Astrocyte of the cerebellum (primary cell): ENCODE measurements around the gene LRRC70.

Experiments
- DNase-seq: peaks from one replicate; pipeline ENCODE4 v3.0.0-alpha.2; 2011; ENCODE audit warnings: low read depth
- H3K4me3 ChIP-seq: 2 replicates; pipeline ENCODE4 v1.5.1; 2011; ENCODE audit warnings: mild to moderate bottlenecking, low read depth, low read length, moderate library complexity
- in situ Hi-C: cut with HindIII; loops from 2 replicates; pipeline ENCODE4 v1.10.0; 2017; ENCODE audit warnings: low sequenced_read_pairs
- TF ChIP-seq, protein P1 (sequence below): IDR thresholded peaks from 2 replicates; pipeline ENCODE4 v1.5.1; 2012; ENCODE audit warnings: low read length, low read depth, moderate library complexity, mild to moderate bottlenecking; ENCODE audit errors: missing control alignments

Gene LRRC70

DNA sequence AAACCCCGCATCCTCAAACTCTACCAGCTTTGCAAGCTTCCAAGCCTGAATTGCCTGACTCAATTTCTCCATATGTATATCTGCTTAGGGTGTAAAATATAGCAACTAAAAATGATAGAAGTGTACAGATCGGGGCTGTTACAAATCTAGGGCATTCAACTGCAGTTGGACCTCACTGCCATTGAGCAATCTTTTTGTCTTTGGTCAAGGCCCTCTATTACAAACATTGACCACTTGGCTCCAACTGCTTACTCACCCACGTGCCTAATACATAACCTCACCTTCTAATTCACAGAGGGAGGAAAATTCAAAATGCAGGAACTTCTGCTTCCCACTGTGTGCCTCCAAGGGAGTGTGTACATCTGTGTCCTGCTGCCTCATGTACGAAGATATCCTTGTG lies 10.0 kb downstream of the LRRC70 start:
- H3K4me3 ChIP-seq = no peak overlapping the region
- DNase-seq = no peak
- TF ChIP-seq, protein P1, sequence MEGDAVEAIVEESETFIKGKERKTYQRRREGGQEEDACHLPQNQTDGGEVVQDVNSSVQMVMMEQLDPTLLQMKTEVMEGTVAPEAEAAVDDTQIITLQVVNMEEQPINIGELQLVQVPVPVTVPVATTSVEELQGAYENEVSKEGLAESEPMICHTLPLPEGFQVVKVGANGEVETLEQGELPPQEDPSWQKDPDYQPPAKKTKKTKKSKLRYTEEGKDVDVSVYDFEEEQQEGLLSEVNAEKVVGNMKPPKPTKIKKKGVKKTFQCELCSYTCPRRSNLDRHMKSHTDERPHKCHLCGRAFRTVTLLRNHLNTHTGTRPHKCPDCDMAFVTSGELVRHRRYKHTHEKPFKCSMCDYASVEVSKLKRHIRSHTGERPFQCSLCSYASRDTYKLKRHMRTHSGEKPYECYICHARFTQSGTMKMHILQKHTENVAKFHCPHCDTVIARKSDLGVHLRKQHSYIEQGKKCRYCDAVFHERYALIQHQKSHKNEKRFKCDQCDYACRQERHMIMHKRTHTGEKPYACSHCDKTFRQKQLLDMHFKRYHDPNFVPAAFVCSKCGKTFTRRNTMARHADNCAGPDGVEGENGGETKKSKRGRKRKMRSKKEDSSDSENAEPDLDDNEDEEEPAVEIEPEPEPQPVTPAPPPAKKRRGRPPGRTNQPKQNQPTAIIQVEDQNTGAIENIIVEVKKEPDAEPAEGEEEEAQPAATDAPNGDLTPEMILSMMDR = no peak
- in situ Hi-C loops = no loop called here

DNA sequence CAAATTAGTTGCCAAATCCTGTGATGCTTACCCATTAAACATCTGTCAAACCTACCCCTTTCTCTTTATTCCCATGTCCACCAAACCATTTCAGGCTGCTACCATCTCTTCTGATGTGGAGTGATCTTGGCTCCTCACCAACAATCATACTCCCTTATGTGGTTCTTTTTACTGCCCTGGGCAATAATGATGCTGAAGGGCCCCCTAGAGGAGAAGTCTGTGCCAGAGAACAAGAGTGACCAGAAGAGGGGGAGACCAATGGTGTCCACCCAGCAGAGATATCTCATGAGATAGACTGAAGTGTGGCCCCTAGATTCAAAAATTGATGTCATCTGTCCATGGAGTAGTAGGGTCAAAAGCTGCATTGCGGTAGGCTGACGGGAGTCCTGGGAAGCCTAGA lies 10.9 kb downstream of the LRRC70 start:
- in situ Hi-C loops = no loop called here
- TF ChIP-seq, protein P1 = no peak
- no peak overlapping the region for H3K4me3 ChIP-seq
- DNase-seq = no peak

DNA sequence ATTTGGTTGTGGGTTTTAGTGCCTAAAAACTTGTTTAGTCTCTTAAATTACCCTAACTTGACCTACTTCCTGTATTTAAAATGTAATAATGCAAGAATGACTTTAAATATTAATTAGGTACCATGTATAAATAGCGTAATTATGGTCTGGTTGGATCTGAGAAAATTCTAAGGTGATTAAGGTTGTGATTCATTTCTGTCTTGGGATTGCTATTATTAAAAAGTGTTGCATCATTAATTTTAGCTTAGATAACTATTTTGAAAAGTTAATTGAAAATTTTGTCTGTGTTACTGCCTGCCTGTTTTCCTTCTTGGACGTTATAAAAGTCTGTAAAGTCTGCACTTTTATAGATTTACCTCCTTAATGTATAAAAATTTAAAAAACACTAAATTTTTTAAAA lies 11.8 kb downstream of the LRRC70 start:
- TF ChIP-seq, protein P1 = no peak
- in situ Hi-C loops = no loop called here
- H3K4me3 ChIP-seq = no peak overlapping the region
- no peak for DNase-seq

DNA sequence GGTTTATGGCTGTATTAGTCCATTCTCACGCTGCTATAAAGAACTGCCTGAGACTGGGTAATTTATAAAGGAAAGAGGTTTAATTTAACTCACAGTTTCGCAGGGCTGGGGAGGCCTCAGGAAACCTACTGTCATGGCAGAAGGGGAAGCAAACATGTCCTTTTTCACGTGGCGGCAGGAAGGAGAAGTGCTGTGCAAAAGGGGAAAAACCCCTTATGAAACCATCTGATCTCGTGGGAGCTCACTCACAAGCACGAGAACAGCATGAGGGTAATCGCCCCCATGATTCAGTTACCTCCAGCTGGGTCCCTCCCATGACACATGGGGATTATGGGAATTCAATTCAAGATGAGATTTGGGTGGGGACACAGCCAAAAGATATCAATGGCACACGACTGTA lies 13.9 kb downstream of the LRRC70 start:
- DNase-seq = no peak
- in situ Hi-C loops = no loop called here
- TF ChIP-seq, protein P1 = no peak
- no peak overlapping the region for H3K4me3 ChIP-seq

DNA sequence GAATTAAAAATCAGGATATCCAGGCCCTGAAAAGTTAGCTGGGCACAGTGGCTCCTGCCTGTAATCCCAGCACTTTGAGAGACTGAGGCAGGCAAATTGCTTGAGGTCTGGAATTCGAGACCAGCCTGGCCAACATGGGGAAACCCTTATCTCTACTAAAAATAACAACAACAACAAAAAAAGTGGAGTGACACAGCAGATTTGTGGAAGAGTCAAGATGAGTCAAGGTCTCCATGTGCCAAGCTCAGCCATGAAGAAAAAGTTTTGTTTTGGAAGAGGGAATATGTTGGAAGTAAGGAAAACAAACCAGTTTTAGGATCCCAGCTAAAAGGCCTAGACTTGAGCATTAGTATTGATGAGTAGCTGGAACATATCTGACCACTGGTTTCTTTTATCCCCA lies 14.7 kb downstream of the LRRC70 start:
- H3K4me3 ChIP-seq = no peak overlapping the region
- in situ Hi-C loops = no loop called here
- TF ChIP-seq, protein P1 = no peak
- no peak for DNase-seq

DNA sequence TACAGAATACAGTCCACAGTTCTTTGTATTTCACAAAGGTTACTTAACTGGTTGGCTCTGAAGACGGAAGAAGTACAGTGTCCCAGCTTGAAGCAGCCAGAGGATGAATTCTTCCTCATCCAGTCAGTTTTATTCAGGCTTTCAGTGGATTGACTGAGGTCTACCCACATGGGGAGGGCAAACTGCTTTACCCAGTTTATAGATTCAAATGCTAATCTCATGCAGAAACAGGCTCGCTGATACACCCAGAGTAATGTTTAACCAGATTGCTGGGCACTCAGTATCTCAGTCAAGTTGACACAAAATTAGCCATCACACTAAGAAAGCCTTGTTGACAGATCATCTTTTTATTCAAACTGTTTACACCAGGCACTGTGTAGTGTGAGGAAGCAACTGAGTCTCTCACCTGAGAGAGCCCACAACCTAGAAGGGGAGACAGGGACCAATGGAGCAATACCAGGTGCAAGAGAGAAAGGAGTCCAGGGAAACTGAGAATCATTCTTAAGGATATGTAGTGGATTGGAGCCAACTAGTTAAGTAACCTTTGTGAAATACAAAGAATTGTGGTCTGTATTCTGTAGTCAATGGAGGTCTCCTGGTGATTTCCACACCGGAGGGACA lies 15.9 kb downstream of the LRRC70 start:
- in situ Hi-C loops = no loop called here
- DNase-seq = no peak

More for the DNA sequence above, 15.9 kb downstream of the LRRC70 start:
- TF ChIP-seq, protein P1 = no peak
- H3K4me3 ChIP-seq = no peak overlapping the region
